Adipose tissue (tissue), 3 donors: ENCODE data around the gene OLFML1. TPM values are rescaled to one million over a fixed set of nuclear protein-coding genes. Genes with fewer than 3 reads are reported as not detected.

Source experiments
- H3K27ac ChIP-seq: one replicate; pipeline ENCODE4 v1.5.1; 2013; ENCODE audit warnings: low read depth, low read length
- WGBS, 3 donors: extraction: QIAGEN DNeasy Blood & Tissue Kit; methylation state at CpG; one replicate each; pipeline ENCODE4 v1.1.7; 2013; 5-methylcytosine and 5-hydroxymethylcytosine counted together
- polyA plus RNA-seq, 3 donors: library from polyadenylated mRNA; stranded (reverse); fragments of 200-250 nt; gene quantifications; one replicate each; pipeline ENCODE4 v1.2.3, GENCODE V29; 2013
- donor health status: healthy with polysubstance abuse.
- donor health status: Bipolar disorder and iron deficiency.
- donor health status: healthy.

Gene OLFML1
- polyA plus RNA-seq, 3 donors: 0.99 to 12.3 (median 4.7) TPM

DNA sequence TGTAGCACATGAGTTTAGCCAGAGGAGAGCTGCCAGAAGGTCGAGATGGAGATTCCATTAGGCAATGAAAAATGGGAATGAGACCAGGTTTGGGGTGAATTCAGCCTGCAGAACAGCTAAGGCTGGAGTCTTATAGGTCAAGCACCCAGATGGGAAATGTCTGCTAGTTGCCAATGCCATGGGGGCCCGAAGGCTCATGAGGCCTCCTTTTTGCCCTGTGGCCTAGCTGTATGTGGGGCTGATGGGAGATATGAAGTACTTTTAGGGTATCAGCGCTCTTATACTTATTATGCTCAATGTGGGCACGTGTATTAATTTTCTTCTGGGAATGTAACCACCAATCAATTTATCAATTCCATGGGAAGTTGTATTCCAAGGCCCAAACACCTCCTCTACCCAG lies 37.2 kb downstream of the OLFML1 start:
- WGBS, 3 donors: 85 to 92% (median 90%) methylated on average over 4 of the region's 4 CpGs
- H3K27ac ChIP-seq: no peak overlapping the region

DNA sequence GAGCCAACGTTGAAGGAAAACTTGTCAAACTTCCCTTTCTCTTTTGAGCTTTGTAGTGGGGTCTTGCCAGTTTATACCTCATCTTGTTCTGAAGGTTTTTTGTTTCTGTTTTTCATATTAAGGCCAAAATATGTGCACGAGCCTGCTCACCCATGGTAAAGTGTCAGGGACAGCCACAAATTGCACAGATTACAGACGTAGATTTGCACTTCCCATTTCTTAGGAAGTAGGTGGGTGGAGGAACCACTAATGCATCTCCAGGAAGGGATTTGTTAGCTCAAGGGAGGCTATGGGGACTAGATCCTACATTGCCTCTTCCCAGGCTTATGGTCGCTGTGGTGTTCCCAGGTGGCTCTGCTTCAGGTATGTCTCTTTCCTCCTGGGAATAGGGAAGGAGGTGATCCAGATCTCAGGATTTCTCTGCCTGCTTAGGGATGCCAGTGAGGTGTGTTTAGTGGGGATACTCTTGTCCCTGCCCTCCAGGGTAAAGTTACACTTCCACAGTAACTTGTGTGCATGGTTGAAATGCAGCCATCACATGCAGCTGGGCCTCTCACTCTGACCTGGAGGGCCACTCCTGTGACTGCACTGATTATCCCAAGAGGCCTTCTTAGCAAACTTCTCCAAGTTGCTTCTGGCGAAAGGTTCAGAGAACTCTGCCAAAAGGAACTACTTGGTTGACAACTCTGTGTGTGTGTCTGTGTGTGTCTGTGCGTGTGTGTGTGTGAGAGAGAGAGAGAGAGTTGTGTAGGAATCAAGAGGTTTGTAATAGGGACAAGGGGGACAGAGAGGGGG lies 38.3 kb downstream of the OLFML1 start:
- 55 to 81% (median 57%) methylated on average over 6 of the region's 6 CpGs for WGBS, 3 donors
- no peak overlapping the region for H3K27ac ChIP-seq

GRCh38 chr11:7524462-7525235 lies 39.3 kb downstream of the OLFML1 start:
- no peak overlapping the region for H3K27ac ChIP-seq
- WGBS, 3 donors: 78 to 86% (median 84%) methylated on average over 6 of the region's 6 CpGs

GRCh38 chr11:7525424-7525823 lies 40.1 kb downstream of the OLFML1 start:
- 96 to 97% (median 97%) methylated on average over 4 of the region's 4 CpGs for WGBS, 3 donors
- no peak overlapping the region for H3K27ac ChIP-seq

DNA sequence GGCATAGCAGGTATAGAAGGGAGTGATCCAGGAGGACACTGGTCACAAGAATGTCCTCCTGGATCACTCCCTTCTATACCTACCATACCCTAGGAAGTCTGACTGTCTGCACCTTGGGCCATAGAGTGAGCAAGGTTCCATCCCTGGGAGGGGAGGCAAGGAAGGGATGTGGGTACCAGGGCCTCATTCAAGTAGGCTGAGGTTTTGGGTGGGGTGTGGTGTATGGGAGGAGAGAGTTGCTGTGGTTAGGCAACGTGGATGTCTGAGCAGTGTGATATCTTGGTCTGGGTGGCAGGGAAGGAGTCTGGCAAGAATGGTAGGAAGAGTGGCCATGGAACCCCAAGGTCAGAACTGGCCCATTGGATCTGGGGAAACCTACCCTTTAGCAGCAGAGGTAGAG lies 41.7 kb downstream of the OLFML1 start:
- no peak overlapping the region for H3K27ac ChIP-seq
- 56 to 73% (median 69%) methylated on average over 1 of the region's 1 CpG for WGBS, 3 donors

DNA sequence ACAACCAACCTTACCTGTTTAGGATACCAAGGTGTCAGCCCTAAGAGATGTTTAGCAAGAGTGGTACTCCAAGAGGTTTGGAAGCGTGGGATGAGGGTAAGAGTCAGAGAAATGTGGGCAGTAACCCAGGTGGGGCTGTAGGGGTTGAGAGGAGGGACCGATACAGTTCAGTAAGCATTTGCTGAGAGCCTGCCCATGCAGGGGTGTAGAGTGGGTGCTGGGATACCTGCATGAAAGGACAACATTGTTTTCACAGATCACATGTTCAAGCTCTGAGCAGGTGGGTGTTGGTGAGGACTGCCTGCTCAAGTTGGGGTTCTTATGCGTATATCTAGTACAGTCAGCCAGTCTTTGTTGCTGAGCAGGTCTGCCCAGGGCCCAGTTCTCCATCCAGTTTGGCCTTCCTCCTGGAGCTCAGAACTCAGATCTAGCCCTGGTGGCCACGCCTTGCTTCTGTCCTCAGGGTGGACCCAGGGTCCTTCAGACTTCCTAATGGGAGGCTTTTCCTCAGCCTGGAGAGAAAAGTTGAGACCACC lies 43.3 kb downstream of the OLFML1 start:
- no peak overlapping the region for H3K27ac ChIP-seq
- 90 to 94% (median 93%) methylated on average over 4 of the region's 4 CpGs for WGBS, 3 donors

- no peak overlapping the region for H3K27ac ChIP-seq
- 77 to 96% (median 95%) methylated on average over 1 of the region's 1 CpG for WGBS, 3 donors
These were observed 44.8 kb downstream of the OLFML1 start for GRCh38 chr11:7530013-7530640.

DNA sequence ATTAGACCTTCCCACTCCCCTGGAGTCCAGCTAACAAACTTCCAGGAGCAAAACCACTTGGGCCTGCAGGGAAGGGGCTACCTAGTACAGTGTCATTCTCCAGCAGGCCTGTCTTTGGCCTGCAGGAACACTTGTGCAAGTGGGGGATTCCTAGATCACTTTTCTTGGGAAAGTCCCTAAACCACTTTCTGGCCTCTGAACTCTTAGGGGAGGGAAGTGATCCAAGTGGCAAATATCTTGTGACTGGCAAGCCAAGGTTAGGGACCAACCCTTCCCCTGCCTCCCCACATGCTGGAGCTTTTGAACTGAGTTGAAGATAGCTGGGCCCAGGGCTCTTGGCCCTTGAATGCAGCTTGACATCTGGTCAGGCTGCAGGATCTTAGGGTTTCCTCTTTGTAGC lies 45.7 kb downstream of the OLFML1 start:
- no peak overlapping the region for H3K27ac ChIP-seq

DNA sequence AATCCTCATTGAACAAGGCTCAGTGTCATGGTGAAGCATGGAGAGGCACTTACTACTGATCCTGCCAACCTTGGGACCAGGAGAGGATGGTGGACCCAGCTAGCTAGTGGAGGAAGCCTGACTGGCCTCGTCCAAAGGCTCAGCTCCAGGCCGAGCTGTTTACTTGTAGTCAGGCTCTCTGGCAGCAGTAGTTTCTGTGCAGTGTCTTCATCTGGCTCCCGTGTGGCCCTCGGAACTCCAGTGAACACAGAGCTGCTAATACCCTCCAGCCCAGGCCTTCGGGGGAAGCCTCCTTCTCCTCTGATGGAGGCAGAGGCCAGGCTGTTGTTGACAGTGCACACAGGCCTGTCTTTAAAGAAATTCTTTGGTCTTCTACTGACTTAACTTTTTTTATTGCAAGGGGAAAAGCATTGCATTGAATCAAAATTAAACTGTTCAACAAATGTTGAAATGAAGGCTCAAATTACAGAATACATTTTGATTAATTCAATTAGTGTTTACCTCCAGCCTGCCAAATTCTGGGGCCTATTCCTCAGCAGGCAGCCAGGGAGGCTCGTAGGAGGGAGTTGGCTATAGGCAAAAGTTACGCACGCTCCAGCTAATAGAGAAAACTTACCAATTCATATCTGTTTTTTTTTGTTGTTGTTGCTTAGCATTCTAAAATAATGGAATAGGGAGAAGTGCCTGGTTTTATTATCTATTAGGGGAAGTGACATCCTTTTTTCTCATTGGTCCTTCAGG lies 47.3 kb downstream of the OLFML1 start:
- H3K27ac ChIP-seq: no peak overlapping the region
- WGBS, 3 donors: 70 to 91% (median 72%) methylated on average over 8 of the region's 8 CpGs

DNA sequence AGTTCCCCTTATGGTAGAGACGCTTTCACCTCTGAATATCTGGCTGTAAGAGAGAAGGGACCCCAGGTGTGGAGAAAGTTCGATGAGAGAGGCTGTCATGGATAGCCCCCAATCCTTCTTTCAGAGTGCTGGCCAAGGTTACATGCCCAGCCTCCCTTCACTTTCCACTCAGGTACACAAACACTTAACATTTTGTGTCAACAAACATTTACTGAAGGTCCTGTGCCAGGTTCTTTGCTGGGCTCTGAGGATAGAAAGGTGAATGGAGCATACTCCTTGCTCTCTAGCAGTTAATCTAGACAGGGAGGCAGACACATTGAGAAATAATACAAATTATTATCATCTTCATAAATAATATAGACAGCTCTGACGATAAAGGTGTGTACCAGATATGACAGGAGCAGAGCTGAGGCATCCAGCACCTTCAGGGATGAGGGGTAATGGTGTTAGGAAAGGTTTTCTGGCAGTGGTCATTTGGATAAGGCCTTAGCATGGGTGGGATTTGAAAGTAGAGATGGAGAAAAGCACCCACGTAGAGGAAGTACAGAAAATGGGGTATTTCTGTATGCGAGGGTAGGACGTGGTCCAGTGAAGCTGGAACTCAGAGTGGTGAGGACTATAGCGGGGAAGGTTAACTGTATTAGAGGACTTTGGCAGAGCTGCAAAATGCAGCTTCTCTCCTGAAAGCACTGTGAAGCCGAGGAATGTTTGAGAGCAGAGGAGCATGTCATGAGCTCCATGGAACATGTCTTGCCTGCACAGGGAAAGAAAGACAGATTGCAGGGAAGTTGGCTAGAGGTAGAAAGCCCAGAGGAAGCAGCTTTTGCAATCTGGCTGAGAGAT lies 48.1 kb downstream of the OLFML1 start:
- H3K27ac ChIP-seq: no peak overlapping the region
- 69 to 81% (median 74%) methylated on average over 8 of the region's 8 CpGs for WGBS, 3 donors

DNA sequence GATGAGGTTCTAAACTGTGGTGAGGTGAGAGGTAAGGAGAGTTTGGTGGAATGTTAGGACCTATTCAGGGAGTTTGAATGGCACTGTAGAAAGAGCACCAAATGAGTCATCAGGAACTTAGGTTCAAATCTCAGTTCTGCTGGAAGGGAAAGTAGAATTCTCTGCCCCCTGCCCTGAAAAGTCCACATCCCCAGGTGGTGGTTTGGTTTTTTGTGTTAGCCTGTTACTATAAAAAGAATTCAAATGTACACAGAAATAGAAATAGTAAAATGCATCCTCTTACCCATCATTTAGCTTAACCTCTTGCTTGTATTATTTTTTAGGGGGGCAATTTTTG lies 48.7 kb downstream of the OLFML1 start:
- H3K27ac ChIP-seq: no peak overlapping the region

DNA sequence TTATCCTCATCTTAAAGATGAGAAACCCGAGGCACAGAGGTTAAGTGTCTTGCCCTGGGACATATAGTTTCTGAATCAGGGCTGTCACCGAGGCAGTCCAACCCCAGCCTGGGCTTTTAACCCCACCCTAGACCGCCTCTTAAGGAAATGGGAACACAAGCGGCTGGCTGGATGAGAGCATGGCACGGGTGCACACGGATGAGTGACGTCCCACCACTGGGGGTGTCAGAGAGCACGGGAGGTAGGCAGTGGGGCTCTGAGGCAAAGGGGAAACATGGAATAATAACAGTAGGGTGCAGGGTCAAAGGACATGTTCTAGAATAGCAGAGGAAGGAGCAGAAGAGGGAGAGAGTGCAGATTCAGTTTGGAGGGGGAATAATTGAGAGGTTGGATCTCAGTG lies 50.8 kb downstream of the OLFML1 start:
- no peak overlapping the region for H3K27ac ChIP-seq
- 39 to 53% (median 45%) methylated on average over 8 of the region's 8 CpGs for WGBS, 3 donors

DNA sequence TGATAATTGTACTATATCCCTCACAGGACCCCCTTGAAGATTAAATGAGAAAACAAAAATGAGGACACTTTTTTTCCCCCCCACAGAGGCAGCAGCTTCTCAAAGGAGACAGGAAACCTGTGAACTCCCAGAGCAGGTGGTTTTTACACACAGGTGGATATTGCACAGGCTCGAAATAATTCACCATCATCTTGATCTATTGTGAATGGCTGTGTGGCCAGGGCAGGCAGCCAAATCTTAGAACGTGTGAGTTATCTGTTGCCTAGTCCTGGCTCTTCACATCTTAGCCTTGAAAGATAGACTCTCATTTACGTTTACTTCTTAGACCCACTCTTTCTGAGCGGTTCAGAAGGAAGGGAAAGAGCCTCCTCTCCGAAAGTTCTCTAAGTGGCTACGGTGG lies 52.0 kb downstream of the OLFML1 start:
- 63 to 82% (median 65%) methylated on average over 6 of the region's 6 CpGs for WGBS, 3 donors
- H3K27ac ChIP-seq: no peak overlapping the region

DNA sequence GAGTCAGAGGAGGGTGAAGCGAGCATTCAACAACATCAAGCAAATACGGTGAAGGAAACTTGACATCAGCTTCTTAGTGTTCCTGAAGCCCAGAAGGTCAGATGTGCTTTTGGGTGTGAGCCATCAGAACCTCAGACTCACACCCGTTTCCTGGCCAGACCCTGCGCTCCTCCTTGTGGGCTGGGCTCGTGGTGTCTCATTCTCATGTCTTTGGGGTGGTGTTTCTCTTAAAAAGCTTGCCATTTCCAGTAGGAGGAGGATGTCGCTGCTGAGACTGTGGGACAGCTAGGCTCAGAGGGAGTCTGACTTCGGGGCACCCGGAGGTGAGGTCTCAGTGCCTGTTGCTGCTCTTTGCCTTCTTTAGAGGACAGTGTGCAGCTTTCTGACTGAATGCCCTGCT lies 52.7 kb downstream of the OLFML1 start:
- WGBS, 3 donors: 44 to 65% (median 56%) methylated on average over 8 of the region's 8 CpGs
- H3K27ac ChIP-seq: no peak overlapping the region

- H3K27ac ChIP-seq: no peak overlapping the region
- WGBS, 3 donors: 78 to 87% (median 85%) methylated on average over 12 of the region's 12 CpGs
These were observed 53.5 kb downstream of the OLFML1 start for GRCh38 chr11:7538466-7539454.

DNA sequence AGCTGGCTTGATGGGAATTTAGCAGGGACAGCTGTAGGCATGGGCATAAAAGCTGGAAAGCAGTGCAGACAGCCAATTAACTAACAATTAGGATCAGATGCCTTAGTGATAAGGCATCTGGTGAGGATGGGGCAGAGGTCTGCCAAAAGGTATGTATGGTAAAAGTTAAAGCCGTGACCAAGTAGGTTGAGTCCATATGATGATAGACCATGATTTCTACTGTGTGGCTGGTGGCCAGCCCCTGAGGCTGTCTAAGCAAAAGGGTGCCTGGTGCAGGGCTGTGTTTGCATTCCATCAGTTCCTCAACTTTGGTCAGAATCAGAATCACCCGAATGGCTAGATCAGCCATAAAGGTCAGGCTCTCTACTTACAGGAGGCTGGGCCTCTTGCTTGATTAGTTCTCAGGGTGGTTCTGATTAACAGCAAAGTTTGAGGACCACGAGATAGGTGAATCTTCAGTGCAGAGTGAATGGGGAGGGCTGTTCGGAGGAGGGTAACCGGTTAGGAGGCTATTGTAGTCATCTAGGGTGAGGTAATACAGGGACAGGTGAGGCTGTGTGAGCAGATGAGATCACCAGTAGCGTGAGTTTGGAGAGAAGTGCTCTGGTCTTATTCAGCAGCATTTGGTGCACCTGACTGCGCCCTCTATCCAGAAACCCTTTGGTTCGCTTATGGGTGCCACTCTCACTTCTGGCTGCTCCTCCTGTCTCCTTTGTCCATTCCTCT lies 55.7 kb downstream of the OLFML1 start:
- 86 to 92% (median 92%) methylated on average over 8 of the region's 8 CpGs for WGBS, 3 donors
- H3K27ac ChIP-seq: no peak overlapping the region
